SU-DHL-6 (cell line): ENCODE data around the gene PANX2.

Source experiments
- CTCF ChIP-seq: fragments of 200-600 bp; sonication (generic); IDR thresholded peaks from one replicate; pipeline ENCODE4 v1.5.1; 2017; ENCODE audit warnings: antibody characterized with exemption, mild to moderate bottlenecking, low read length, moderate library complexity; ENCODE audit not compliant: insufficient read depth, poor library complexity, severe bottlenecking
- EZH2phosphoT487 ChIP-seq: fragments of 200-600 bp; sonication (generic), shearing (Covaris generic); conservative IDR thresholded peaks from 2 replicates; pipeline ENCODE4 v1.6.1; 2018; ENCODE audit warnings: mild to moderate bottlenecking, antibody characterized with exemption, low read length, moderate library complexity, mixed read lengths

GRCh38 chr22:50157709-50158375 is 12.7 kb upstream of the PANX2 start:
- no peak for TF ChIP-seq CTCF
- no peak for TF ChIP-seq EZH2phosphoT487
